HG03575 (cell line): ENCODE results near the gene DUSP7.

Experiments used
- ATAC-seq: cut with Tn5 transposase; IDR thresholded peaks from one replicate; pipeline ENCODE4 v1.9.1; 2021; ENCODE audit not compliant: unreplicated experiment, insufficient number of reproducible peaks, low FRiP score; ENCODE audit errors: extremely low read depth

Gene DUSP7

GRCh38 chr3:52070724-52071621 is 14.6 kb upstream of the DUSP7 start:
- ATAC-seq: no peak

GRCh38 chr3:52069855-52070254 is 13.5 kb upstream of the DUSP7 start:
- ATAC-seq: no peak

- no peak for ATAC-seq
These were observed 12.8 kb upstream of the DUSP7 start for GRCh38 chr3:52069135-52069534.

GRCh38 chr3:52068730-52069129 is 12.4 kb upstream of the DUSP7 start:
- no peak for ATAC-seq

- no peak for ATAC-seq
These were observed 11.7 kb upstream of the DUSP7 start for GRCh38 chr3:52068055-52068571.

GRCh38 chr3:52067526-52067925 is 11.2 kb upstream of the DUSP7 start:
- no peak for ATAC-seq

- ATAC-seq: no peak
These were observed 10.7 kb upstream of the DUSP7 start for GRCh38 chr3:52067046-52067445.

GRCh38 chr3:52065264-52065756 is 8.9 kb upstream of the DUSP7 start:
- no peak for ATAC-seq

GRCh38 chr3:52064561-52064960 is 8.2 kb upstream of the DUSP7 start:
- ATAC-seq: no peak

- ATAC-seq: no peak
These were observed 6.8 kb upstream of the DUSP7 start for GRCh38 chr3:52063026-52063723.

GRCh38 chr3:52062505-52062904 is 6.1 kb upstream of the DUSP7 start:
- no peak for ATAC-seq

GRCh38 chr3:52061121-52061910 is 4.9 kb upstream of the DUSP7 start:
- ATAC-seq: no peak

GRCh38 chr3:52059781-52060180 is 3.4 kb upstream of the DUSP7 start:
- ATAC-seq: no peak

GRCh38 chr3:52057812-52058495 is 1.6 kb upstream of the DUSP7 start:
- no peak for ATAC-seq

- peak; percentile 54 for ATAC-seq
These were observed 819 bp upstream of the DUSP7 start for GRCh38 chr3:52056968-52057811.

- ATAC-seq: no peak
These were observed 627 bp downstream of the DUSP7 start for GRCh38 chr3:52055537-52056351.
